Posterior vena cava (tissue), 2 donors: Measurements from ENCODE around the gene ZNF254. TPM values are rescaled to one million over a fixed set of nuclear protein-coding genes. Genes with fewer than 3 reads are reported as not detected.

Experiments
- DNase-seq: peaks from one replicate; pipeline ENCODE4 v3.0.0-alpha.2; 2020; ENCODE audit warnings: low spot score
- intact Hi-C, 2 donors: fragments of 100-400 bp; cut with DNase I; formaldehyde crosslinking; loops; one replicate each; pipeline versions ENCODE4 v1.14.1 to v1.14.2; 2022 to 2023
- total RNA-seq, 2 donors: library from RNA; stranded (reverse); fragmentation: NEBNext Ultra II Directional; extraction: Animal tissue kit (Norgen Biotek cat#: 25700); gene quantifications; one replicate each; pipeline ENCODE4 v1.2.1, GENCODE V29; 2021
- donor health status: DM: yes; HTN: yes; CAD: no.
- donor health status: DM: yes; HTN: yes; CAD: no.

The ZNF254 gene
- total RNA-seq, 2 donors from 2014 or later, result 12.8 to 14.1 TPM

GRCh38 chr19:24177686-24178085 lies 90.7 kb downstream of the ZNF254 start:
- intact Hi-C loops, result no loop called here
- no peak for DNase-seq

DNA sequence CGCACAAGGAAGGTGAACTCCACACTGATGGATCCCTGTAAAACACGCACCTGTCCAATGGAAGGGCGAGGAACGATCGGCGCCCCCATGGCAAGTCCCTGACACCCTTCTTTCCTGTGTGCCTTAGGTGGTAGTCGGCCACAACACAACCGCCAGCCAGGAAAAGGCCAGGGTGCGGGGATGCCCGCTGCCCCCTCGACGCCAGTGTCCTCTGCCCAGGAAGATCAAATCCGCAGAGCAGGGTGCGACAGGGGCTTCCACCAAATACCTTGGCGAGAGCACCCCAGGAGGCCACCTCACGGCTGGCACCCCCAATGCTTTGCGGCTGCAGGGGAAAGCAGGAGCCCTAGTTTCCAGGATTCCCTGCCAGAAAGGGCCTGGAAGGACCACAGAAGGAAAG lies 91.2 kb downstream of the ZNF254 start:
- intact Hi-C loops, result no loop called here

More for the DNA sequence above, 91.2 kb downstream of the ZNF254 start:
- DNase-seq, result no peak

Other genes with a start within 250 kb of the ZNF254 start
- 1 to 10 TPM in 1 of 2 donors, under 1 TPM in 1; 0.81 to 2.8 TPM for gene ZNF726, start 172.3 kb upstream of the ZNF254 start, total RNA-seq